NCI-H1048 (cell line): ENCODE data around the gene TRIM29.
"Not testable (repeated sequence)": the region's sequence is repeated elsewhere in the genome, so short reads cannot be mapped to it uniquely, and the experiment has no call there.

Source experiments
- DNase-seq: peaks from one replicate; lab custom pipeline; 2025; lab: John Stamatoyannopoulos, UW

Gene TRIM29

DNA sequence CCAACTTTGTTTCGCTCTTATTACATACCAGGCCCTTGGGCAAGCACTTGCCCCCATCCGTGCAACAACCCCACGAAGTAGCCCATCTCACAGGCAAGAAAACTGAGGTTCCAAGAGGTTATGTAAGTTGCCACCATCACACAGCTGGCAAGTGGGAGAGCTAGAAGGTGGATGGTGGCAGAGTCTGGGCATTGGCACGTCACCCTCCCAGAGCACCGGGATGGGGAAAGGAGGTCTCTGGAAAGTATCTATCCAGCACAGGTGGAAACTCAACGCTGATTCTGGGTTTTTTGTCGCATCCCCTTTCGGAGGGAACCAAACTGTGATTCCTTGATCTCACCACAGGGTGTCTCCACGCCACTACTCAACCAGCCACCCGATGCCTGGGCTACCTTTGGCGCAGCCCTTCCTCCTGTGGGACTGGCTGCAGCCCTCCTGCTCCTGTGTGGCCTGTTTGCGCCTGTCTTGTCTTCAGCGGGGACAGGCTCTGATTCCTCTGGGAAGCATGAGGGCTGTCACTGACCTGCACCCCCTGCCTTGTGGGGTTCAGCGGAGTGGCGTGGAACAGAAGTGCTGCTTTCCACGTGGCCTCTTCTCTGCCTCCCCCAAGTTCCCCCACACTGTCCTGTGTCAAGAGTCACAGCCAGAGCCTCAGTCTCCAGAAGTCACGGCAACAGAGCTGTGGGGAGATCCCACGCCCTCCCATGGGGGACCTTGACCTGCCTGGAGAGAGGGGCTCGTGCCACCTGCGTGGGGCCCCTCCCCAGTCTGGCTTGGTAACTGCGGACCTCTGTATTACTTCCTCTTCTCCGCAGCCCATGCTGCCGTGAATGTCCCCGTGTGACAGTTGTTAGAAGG lies 34.4 kb upstream of the TRIM29 start:
- peak; percentile 36 for DNase-seq

DNA sequence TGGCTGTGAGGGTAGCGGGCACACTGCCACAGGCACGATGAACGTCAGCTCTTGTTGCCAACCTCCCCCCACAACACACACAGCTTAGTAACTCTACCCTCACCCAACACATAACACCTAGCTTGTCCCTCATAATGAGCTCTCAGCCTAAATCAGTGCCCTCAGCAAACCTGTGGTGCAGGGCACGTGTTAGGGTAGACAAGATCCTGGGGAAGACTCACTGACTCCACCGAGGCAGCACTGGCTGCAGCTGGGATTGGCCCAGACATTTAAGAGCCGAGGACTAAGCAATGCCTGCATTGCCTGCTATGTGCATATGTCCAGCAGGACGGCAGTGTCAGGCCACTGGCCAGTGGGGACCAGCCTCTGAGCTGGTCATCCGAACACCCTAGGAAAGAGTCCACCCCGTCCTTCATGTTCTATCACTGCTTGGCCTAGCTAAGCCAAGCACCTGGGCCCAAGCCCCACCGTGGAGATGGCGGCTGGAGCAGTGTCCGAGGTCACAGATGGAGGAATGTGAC lies 32.9 kb upstream of the TRIM29 start:
- no peak for DNase-seq

DNA sequence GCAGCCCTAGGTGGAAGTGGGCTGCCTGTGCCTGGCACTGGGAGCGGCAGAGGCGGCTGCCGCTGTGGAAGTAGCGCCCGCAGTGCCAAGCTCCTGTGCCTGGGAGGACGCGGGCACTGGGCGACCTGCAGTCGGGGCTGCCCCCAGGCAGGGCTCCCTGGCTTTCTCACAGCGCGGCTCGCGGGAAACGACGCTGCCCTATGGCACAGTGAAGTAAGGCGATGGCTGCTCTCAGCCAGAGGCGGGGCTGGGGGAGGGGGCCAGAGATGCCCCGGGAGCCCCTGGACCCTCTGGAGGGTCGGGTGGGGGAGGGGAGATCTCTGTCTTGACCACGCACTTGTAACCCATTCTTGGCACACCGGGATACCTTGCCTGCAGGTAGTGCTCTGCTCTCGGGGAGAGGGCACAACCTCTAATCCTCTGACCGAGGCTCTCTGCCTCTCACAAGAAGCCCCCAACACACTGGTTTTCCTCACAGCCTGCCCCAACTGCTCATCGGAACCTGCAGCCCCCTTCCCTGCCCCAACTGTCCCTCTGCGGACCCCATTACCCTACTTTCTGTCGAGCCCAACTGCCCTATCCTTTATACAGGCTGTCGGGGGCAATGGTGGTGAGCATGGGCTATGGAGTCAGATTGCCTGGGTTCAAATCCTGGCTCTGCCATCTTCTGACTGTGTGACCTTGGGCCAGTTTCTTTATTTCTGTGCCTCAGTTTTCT lies 32.2 kb upstream of the TRIM29 start:
- DNase-seq: no peak

DNA sequence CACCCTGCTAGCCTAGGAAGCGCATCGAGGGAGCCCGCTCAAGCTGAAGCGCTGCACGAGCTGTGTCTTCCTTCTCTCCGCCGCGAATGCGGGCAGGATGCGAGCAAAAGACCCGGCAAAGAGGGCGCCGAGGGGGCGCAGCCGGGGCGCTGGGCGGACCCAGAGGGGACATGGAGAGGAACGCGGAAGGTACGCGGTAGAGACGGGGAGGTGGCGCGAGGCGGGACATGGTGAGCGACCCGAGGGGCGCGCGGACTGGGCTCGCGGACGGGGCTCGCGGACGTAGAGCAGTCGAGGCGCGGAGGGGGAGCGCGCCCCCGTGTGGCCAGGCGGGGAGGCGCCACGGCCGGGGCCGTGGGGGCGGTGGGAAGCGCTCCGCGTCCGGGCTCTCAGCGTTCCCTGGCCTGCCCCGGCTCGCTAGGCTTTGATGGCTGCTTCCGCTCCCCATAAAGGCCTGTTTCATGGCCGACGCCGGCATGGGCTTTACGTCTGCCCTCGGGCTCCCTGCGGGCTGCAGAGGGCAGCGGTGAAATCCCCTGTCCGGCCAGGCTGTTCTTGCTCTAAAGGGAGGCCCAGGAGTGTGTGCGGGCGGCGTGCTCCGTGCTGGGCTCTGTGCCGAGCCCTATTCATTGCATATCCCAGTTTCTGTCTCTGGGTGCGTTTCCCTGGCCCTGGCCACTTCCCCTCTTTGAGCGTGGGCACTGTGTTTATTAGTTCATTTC lies 31.2 kb upstream of the TRIM29 start:
- peak; percentile 40 for DNase-seq

DNA sequence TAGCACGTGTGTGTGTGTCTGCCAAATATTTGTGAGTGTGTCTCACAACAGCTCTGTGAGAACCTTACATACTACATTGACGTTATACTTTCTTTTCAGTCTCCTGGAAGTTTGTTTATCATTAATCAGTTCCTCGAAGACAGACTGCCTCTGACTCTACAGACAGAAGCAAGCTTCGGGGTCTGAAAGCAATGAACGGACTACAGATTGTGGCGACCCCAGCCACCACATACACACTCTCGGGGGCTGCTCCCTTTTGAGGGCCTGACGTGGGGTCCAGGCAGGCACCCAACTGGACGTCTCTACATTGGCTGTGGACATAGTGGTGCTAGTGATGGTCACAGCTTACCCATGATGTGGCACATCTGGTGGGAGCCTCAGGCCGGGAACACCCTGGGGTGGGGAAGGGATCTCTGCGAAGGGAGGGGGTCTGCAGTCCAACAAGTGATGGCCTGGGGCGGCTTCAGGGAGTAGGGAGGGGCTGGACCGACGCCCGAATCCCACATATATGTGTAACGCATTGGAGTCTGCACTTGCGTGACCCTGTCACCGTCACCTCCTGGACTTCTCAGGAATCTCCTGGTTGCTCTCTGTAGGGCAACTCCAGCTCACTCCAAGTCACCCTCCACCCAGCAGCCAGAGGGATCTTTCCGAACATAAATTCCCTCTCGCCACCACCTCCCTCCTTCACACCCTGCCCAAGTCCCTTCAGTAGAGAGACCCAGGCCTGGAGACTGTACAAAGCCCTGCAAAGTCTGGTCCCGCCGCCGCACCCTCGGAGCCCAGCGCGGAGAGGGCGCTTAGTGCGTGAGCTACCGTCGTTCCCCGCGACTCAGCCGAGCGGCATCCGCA lies 30.4 kb upstream of the TRIM29 start:
- no peak for DNase-seq

DNA sequence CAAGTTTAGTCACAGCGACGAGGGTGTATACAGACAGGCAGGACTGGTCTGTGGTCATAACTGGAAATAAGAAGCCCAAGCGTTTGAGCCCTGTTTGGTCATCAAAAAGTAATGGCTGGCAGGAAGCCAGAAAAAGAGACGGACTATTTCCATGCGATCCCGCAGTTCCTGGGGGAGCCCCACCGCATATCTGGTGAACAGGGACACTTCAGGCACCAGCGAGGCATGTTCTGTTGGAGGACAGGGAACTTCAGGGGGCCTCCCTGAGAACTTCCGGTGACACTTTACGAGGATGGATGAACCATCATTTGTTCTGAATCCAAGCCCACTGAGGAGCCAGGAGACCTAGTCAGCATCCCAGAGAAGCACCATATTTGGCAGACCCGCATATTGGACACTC lies 29.7 kb upstream of the TRIM29 start:
- DNase-seq: no peak

DNA sequence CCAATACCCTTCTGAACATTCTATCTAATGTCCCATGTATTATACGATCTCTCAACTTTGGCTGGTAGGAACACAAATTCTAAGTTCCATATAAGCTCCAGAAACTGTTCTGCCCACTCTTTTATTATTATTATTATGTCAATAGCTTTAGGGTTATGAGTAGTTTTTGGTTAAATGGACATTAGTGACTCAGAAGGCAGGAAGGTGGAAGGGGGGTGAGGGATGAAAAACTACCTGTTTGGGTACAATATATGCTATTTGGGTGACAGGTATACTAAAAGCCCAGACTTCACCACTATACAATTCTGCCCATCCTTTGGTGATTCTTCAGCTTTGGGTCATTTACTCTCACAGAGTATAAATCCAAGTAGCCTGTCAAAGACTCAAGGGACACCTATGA lies 22.5 kb upstream of the TRIM29 start:
- DNase-seq: no peak

DNA sequence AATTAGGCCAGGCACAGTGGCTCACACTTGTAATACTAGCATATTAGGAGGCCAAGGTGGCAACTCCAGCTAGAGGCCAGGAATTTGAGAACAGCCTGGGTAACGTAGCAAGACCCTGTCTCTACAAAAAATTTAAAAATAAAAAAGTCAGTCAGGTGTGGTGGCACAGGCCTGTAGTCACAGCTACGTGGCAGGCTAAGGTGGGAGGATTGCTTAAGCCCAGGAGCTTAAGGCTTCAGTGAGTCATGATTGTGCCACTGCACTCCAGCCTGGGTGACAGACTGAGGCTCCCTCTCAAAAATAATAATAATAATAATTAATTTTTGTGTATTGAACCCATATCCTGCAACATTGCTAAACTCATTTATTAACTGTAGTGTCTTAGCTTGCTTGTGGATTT lies 15.3 kb upstream of the TRIM29 start:
- no peak for DNase-seq

DNA sequence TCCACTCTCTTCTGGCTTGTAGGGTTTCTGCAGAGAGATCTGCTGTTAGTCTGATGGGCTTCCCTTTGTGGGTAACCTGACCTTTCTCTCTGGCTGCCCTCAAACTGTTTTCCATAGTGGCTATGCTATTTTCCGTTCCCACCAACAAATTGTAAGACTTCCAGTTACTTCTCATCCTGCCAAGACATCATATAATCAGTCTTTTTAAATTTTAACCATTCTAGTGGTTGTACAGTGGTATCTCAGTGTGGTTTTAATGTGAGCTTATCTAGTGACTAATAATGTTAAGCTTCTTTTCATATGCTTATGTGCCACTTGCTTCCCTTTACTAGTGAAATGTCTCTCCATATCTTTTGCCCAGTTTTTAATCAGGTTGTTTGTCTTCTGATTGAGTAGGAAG lies 13.6 kb upstream of the TRIM29 start:
- DNase-seq: no peak

DNA sequence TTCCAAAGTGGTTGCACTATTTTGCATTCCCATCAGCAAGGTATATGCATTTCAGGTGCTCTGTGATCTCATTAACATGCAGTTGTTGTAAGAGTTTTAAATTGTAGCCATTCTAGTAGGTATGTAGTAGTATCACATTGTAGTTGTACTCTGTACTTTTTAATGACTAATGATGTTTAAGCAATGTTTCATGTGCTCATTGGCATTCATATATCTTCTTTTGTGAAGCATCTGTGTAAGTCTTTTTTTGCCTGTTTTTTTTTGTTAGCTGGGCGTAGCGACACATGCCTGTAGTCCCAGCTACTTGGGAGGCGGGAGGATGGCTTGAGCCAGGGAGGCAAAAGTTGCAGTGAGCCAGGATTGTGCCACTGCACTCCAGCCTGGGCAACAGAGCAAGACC lies 11.3 kb upstream of the TRIM29 start:
- no peak for DNase-seq

DNA sequence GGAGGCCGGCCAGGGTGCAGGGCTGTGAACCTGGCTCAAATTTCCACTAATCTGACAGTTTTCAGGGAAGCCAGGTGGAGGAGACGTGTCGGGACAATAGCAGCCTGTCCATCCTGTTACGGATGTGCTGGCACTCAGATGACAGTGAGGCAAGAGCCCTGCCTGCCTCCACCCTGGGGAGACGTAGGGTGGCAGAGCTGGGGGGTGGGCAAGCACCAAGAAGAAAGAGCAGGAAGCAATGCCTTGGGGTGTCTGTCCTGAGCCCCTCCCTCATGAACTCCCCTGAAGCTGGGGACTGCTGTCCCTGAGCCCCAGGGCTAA lies 10.0 kb upstream of the TRIM29 start:
- no peak for DNase-seq

DNA sequence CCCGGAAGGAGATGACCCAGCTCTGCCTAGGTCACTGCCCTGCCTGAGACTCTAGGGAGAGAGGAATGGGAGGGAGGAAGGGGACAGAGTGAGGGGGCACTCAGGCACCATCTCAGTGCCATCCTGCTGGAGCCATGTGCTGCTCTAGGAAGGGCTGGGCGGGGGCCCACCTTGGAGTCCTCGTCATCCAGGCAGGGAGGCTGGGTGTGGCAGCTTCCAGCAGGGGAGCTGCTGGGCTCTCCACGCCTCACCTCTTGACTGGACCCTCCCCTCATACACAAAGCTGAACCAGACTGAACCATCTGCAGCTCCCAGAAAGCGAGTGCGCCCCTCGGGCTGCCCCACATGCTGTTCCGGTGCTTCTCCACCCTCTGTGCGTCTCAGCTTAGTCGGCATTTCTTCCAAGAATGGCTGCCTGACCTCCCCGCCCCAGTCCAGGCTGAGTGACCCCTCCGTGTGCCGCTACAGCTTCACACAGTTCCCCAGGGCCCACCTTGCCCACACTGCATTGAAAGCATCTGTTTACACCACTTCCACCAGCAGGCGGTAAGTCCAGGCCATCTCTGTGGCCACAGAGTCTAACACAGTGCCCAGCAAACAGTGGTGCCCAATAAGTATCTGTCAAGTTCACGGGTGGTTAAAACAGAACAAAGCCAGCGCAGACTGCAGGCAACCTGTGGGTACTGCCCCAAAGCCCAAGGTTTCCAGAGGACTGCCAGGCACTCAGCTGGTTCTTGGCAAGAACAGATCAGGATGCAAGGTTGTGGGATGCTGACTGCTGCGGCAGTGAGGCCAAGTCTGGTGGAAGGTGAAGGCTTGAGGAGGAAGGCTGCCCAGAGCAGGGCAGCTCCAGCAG lies 9.4 kb upstream of the TRIM29 start:
- no peak for DNase-seq

DNA sequence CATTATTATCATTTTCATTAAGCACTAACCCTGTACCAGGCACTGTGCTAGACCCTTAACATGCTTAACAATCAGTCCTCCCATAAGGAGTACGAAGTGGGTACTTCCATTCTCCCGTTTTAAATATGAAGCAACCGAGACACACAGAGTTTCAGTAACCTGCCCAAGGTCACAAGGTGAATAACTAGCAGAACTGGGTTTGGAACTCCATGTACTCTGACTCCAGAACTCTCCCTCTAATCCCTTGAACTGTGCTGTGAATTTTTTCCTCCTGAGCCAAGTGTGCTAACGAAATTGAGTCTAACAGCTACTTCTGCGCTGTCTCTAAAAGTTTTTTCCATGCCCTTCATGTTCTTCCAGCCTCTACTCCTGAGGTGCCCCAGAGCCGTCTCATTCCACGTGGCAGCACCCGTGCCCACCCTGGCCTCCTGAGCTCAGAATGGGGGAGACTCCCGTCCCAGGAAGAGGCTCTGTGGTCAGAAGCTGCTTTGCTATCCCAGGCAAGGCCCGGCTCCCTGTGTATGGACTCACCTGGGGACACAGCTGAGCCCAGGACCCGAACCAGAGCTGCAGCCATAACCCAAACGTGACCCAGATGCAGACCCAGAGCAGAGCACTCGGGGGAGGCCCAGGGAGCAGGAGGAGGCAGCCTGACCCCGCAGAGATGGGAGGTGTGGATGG lies 8.6 kb upstream of the TRIM29 start:
- DNase-seq: no peak

DNA sequence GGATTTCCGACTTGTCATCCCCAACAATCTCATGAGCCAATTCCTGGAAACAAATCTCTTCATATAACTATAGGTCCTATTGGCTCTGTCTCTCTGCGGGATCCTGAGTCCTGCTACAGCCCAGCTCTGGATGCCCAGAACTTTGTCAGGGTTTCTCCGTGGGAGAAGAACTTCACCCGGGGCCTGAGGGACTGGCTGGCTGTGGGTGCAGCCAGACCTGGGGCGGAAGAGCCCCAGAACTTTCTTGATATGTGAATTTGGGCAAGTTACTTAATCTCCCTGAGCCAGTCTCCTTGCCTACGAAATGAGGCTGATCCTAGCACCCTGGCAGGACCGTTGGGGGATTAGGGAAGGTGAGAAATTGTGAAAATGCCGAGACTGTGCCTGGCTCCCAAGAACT lies 6.6 kb upstream of the TRIM29 start:
- DNase-seq: no peak

DNA sequence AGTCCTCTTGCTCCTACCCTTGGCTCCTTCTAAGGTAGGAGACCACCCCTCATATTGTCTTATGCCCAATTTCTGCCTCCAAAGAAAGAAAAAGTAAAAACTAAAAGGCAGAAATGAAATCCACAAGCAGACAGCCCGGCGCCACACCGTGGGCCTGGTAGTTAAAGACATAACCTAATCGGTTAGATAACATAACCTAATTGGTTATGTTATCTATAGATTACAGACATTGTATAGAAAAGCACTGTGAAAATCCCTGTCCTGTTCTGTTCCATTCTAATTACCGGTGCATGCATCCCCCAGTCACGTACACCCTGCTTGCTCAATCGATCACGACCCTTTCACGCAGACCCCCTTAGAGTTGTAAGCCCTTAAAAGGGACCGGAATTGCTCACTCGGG lies 5.6 kb upstream of the TRIM29 start:
- not testable (repeated sequence) for DNase-seq

DNA sequence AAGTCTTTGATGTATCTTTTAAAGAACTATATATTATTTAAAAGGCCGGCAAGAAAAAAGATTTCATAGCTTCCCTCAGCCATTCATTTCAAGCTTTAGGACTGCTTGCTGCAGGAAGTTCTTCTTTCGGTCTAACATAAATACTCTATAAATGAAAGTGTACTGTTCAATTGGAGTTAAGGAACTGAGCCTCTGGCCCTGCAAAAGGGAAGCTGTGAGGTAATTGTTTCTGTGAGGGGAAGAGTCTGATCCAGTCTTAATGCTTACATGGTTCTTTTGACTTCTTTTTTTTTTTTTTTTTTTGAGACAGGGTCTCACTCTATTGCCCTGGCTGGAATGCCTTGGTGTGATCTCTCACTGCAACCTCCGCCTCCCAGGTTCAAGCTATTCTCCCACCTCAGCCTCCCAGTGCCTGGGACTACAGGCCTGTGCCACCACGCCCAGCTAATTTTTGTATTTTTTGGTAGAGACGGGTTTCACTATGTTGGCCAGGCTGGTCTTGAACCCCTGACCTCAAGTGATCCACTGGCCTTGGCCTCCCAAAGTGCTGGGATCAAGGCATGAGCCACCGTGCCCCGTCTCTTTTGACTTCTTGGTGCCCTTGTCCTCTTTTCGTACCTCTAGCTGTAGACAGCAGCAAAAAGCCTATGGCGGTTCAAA lies 4.7 kb upstream of the TRIM29 start:
- DNase-seq: no peak

DNA sequence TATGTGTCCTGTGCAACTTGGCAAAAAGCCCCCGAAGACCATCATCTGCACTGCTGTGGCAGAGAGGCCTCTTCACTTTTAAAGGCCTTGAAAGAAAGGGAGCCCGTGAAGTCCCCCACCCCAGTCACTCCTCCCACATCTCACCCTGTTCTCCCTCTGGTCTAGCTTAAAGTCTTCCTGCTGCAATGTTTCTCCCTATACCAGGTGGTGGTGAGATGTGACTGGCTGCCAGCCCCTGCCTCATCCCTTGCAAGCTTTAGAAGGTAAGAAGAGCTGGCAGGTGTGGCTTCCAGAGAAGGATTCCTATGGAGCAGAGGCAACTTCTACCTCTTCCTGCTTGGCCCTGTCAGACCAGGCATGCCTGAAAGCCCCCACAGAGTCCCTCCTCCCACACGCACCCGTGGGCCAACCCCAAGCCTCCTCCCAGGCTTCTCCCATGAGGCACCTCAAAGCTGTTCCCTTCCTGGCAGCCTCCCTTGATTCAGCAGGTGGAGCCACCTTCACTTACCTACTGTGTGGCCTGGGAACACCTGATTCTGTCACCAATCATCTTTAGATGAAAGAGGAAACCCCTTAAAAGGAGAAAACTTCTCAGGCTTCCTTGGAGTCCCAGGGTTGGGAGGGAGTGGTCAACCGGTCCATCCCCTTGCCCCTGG lies 4.0 kb upstream of the TRIM29 start:
- no peak for DNase-seq

DNA sequence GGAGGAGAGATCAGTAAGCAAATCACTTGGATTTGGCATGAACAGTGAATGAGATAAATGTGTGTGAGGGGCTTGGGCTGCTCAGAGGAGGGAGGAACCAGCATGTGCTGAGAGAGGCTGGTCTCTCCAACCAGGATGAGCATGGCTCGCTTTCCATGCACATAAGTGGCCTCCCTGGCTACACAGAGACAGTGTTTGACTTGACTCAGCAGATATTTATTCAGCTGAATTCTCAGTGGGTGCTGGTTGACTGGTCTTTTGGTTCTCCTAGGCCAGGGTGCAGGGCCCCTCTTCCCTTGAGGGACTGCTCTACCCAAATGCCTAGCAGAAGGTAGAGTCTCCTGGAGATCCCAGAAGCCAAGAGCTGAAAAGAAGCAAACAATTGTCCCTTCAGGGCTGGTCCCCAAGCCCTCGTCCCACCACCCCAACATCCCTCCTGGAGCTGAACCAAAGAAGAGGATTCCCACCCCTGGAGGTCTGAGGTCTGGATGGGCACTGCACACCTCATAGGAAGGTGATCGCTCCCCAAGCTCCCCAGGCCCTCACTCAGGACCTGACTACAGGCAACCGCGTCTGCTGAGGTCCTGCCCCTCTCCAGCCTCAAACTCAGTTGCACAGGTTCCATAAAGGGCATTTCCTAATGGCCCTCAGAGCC lies 3.3 kb upstream of the TRIM29 start:
- no peak for DNase-seq
